22Rv1 (cell line): ENCODE measurements around the gene N4BP2L2.

ENCODE experiments used
- ZFX ChIP-seq: fragments of 450-650 bp; IDR thresholded peaks from 2 replicates; pipeline ENCODE4 v1.6.1; 2017; ENCODE audit warnings: antibody characterized with exemption, borderline replicate concordance
- TF ChIP-seq, protein P1 (sequence below): fragments of 450-650 bp; IDR thresholded peaks from 2 replicates; pipeline ENCODE4 v1.5.1; 2017; ENCODE audit warnings: mild to moderate bottlenecking

DNA sequence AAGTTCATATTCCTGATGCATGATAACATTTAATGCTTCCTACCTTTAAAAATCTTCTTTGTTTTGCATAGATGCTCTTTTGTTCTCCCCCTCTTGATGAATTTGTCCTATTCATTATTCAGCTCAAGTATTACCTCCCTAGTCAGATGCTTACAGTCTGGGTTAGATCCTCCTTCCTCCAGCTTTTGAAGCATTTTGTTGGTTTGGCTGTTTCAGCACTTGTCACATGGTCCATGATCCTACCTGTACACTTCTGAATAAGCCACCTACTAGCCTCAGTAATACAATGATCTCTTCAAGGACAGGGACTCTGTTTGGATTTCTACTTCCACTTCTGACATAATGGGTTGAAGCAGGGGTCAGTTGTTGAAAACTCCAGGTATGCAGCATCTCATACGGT, 148.1 kb downstream of the N4BP2L2 start:
- TF ChIP-seq, protein P1, sequence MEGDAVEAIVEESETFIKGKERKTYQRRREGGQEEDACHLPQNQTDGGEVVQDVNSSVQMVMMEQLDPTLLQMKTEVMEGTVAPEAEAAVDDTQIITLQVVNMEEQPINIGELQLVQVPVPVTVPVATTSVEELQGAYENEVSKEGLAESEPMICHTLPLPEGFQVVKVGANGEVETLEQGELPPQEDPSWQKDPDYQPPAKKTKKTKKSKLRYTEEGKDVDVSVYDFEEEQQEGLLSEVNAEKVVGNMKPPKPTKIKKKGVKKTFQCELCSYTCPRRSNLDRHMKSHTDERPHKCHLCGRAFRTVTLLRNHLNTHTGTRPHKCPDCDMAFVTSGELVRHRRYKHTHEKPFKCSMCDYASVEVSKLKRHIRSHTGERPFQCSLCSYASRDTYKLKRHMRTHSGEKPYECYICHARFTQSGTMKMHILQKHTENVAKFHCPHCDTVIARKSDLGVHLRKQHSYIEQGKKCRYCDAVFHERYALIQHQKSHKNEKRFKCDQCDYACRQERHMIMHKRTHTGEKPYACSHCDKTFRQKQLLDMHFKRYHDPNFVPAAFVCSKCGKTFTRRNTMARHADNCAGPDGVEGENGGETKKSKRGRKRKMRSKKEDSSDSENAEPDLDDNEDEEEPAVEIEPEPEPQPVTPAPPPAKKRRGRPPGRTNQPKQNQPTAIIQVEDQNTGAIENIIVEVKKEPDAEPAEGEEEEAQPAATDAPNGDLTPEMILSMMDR, result no peak
- TF ChIP-seq ZFX, result no peak
